Activated T-helper 1 cell treated with anti-CD3 and anti-CD28 coated beads, Interleukin-2, amount 50 U/mL, for 16 hours (primary cell): Measurements from ENCODE around the gene ZACN.

Source experiments
- DNase-seq, 2 donors: peaks; one replicate each; pipeline ENCODE4 v3.0.0-alpha.2; 2020; ENCODE audit warnings: low read depth in 1 of 2, low spot score in 1 of 2

The ZACN gene

GRCh38 chr17:76131051-76131691, 52.2 kb downstream of the ZACN start:
- no peak for DNase-seq

GRCh38 chr17:76131692-76132573, 53.0 kb downstream of the ZACN start:
- no peak for DNase-seq
